H9 (cell line): ENCODE measurements around the gene SH3RF2. TPM values are rescaled to one million over a fixed set of nuclear protein-coding genes. Genes with fewer than 3 reads are reported as not detected.

Experiments
- DNase-seq: peaks from one replicate; pipeline ENCODE4 v3.0.0-alpha.2; 2017
- H2AFZ ChIP-seq: one replicate; pipeline ENCODE4 v1.6.1; 2013; ENCODE audit warnings: mild to moderate bottlenecking, low read length, control low read depth, moderate library complexity
- H2AK5ac ChIP-seq: 2 replicates; pipeline ENCODE4 v1.6.1; 2013; ENCODE audit warnings: low read length, control low read depth, mixed read lengths; ENCODE audit not compliant: insufficient read length
- H2BK120ac ChIP-seq: one replicate; pipeline ENCODE4 v1.6.1; 2013; ENCODE audit warnings: low read depth, mild to moderate bottlenecking, low read length, control low read depth, inconsistent platforms; ENCODE audit not compliant: poor library complexity, severe bottlenecking
- H2BK12ac ChIP-seq: 2 replicates; pipeline ENCODE4 v1.6.1; 2013; ENCODE audit warnings: low read length, control low read depth, mixed read lengths, low read depth; ENCODE audit not compliant: insufficient read length
- H2BK15ac ChIP-seq: 2 replicates; pipeline ENCODE4 v1.6.1; 2013; ENCODE audit warnings: low read depth, low read length, control low read depth
- H2BK20ac ChIP-seq: one replicate; pipeline ENCODE4 v1.6.1; 2013; ENCODE audit warnings: low read depth, mild to moderate bottlenecking, low read length, control low read depth, inconsistent platforms; ENCODE audit not compliant: poor library complexity, severe bottlenecking
- H2BK5ac ChIP-seq: 2 replicates; pipeline ENCODE4 v1.6.1; 2013; ENCODE audit warnings: low read length, control low read depth, mixed read lengths; ENCODE audit not compliant: insufficient read length
- H3K14ac ChIP-seq: 2 replicates; pipeline ENCODE4 v1.6.1; 2013; ENCODE audit warnings: low read length, control low read depth; ENCODE audit not compliant: insufficient read depth
- H3K18ac ChIP-seq: 2 replicates; pipeline ENCODE4 v1.6.1; 2013; ENCODE audit warnings: low read depth, mild to moderate bottlenecking, mixed read lengths, low read length, control low read depth; ENCODE audit not compliant: insufficient read length
- H3K23ac ChIP-seq: 2 replicates; pipeline ENCODE4 v1.6.1; 2013; ENCODE audit warnings: low read length, control low read depth, mixed read lengths, low read depth; ENCODE audit not compliant: insufficient read length
- H3K23me2 ChIP-seq: 2 replicates; pipeline ENCODE4 v1.6.1; 2013; ENCODE audit warnings: low read depth, mild to moderate bottlenecking, mixed read lengths, low read length, control low read depth; ENCODE audit not compliant: insufficient read length, poor library complexity, severe bottlenecking
- H3K27ac ChIP-seq: 2 replicates; pipeline ENCODE4 v1.5.1; 2013; ENCODE audit warnings: low read length, control low read depth, mixed read lengths, low read depth; ENCODE audit not compliant: insufficient read length
- H3K27me3 ChIP-seq: 2 replicates; pipeline ENCODE4 v1.6.1; 2013; ENCODE audit warnings: low read length, control low read depth, inconsistent platforms; ENCODE audit not compliant: insufficient read depth
- H3K4ac ChIP-seq: 2 replicates; pipeline ENCODE4 v1.6.1; 2013; ENCODE audit warnings: low read depth, mild to moderate bottlenecking, control low read depth, inconsistent platforms, low read length, moderate library complexity
- H3K4me1 ChIP-seq: 2 replicates; pipeline ENCODE4 v1.6.1; 2013; ENCODE audit warnings: low read length, control low read depth, inconsistent platforms; ENCODE audit not compliant: insufficient read depth
- H3K4me2 ChIP-seq: 2 replicates; pipeline ENCODE4 v1.6.1; 2013; ENCODE audit warnings: low read length, control low read depth, mixed read lengths; ENCODE audit not compliant: insufficient read length, insufficient read depth
- H3K56ac ChIP-seq: 2 replicates; pipeline ENCODE4 v1.6.1; 2013; ENCODE audit warnings: low read depth, mild to moderate bottlenecking, mixed read lengths, low read length, control low read depth; ENCODE audit not compliant: insufficient read length
- H3K79me1 ChIP-seq: 2 replicates; pipeline ENCODE4 v1.6.1; 2013; ENCODE audit warnings: low read depth, mild to moderate bottlenecking, moderate library complexity, low read length, control low read depth, inconsistent platforms; ENCODE audit not compliant: insufficient read depth, poor library complexity, severe bottlenecking
- H3K79me2 ChIP-seq: 2 replicates; pipeline ENCODE4 v1.6.1; 2013; ENCODE audit warnings: low read length, control low read depth, inconsistent platforms; ENCODE audit not compliant: insufficient read depth
- H3K9ac ChIP-seq: 2 replicates; pipeline ENCODE4 v1.6.1; 2013; ENCODE audit warnings: low read length, control low read depth, mixed read lengths; ENCODE audit not compliant: insufficient read length; ENCODE audit errors: extremely low read depth
- H3K9me3 ChIP-seq: one replicate; pipeline ENCODE4 v1.6.1; 2013; ENCODE audit warnings: low read depth, low read length, inconsistent platforms; ENCODE audit not compliant: control insufficient read depth
- H3T11ph ChIP-seq: one replicate; pipeline ENCODE4 v1.6.1; 2013; ENCODE audit warnings: mild to moderate bottlenecking, low read length, control low read depth, inconsistent platforms
- H4K20me1 ChIP-seq: one replicate; pipeline ENCODE4 v1.6.1; 2013; ENCODE audit not compliant: control insufficient read depth, insufficient read length, insufficient read depth
- H4K5ac ChIP-seq: 2 replicates; pipeline ENCODE4 v1.6.1; 2013; ENCODE audit warnings: low read depth, mild to moderate bottlenecking, mixed read lengths, low read length, control low read depth; ENCODE audit not compliant: insufficient read length
- H4K8ac ChIP-seq: replicated peaks from 2 replicates; pipeline ENCODE4 v1.6.1; 2013; ENCODE audit warnings: low read length, control low read depth, mixed read lengths, low read depth; ENCODE audit not compliant: insufficient read length
- H4K91ac ChIP-seq: 2 replicates; pipeline ENCODE4 v1.6.1; 2013; ENCODE audit warnings: low read depth, mild to moderate bottlenecking, moderate library complexity, mixed read lengths, low read length, control low read depth; ENCODE audit not compliant: insufficient read length
- H3K27ac Mint-ChIP-seq, 3 experiments: 2 replicates in 2 of 3; 3 replicates in 1 of 3; pipeline ENCODE4 v1.8.0; 2020 to 2021; ENCODE audit warnings: mixed read lengths in 3 of 3, mild to moderate bottlenecking in 1 of 3, moderate library complexity in 1 of 3
- H3K27me3 Mint-ChIP-seq: 2 replicates; pipeline ENCODE4 v1.8.0; 2021; ENCODE audit warnings: low read depth, mild to moderate bottlenecking, moderate library complexity, mixed read lengths
- H3K36me3 Mint-ChIP-seq, 3 experiments: 2 replicates in 2 of 3; 3 replicates in 1 of 3; pipeline ENCODE4 v1.8.0; 2020 to 2021; ENCODE audit warnings: low read depth in 3 of 3, mixed read lengths in 3 of 3; ENCODE audit not compliant: insufficient read depth in 1 of 3
- H3K4me1 Mint-ChIP-seq, 2 experiments: 2 replicates each; pipeline ENCODE4 v1.8.0; 2020; ENCODE audit warnings: mixed read lengths in 2 of 2
- H3K4me3 Mint-ChIP-seq, 2 experiments: 2 replicates in 1 of 2; 3 replicates in 1 of 2; pipeline ENCODE4 v1.8.0; 2020 to 2021; ENCODE audit warnings: mild to moderate bottlenecking in 2 of 2, mixed read lengths in 2 of 2, moderate library complexity in 1 of 2
- H3K9me3 Mint-ChIP-seq, 2 experiments: 2 replicates in 1 of 2; 3 replicates in 1 of 2; pipeline ENCODE4 v1.8.0; 2020; ENCODE audit warnings: mild to moderate bottlenecking in 2 of 2, mixed read lengths in 2 of 2, moderate library complexity in 1 of 2
- WGBS: extraction: QIAGEN DNeasy Blood & Tissue Kit; methylation state at CpG from one replicate; pipeline ENCODE4 v1.1.7; 2013; ENCODE audit warnings: missing lambda C conversion rate, low lambda C conversion rate, mixed read lengths; ENCODE audit not compliant: insufficient read length; ENCODE audit errors: extremely low coverage; 5-methylcytosine and 5-hydroxymethylcytosine counted together
- total RNA-seq: library from RNA; stranded (reverse); gene quantifications from 2 replicates; pipeline ENCODE4 v1.2.1, GENCODE V29; 2021
- TF ChIP-seq, protein P1 (sequence below): fragments of 200-600 bp; sonication (generic); conservative IDR thresholded peaks from 3 replicates; pipeline ENCODE4 v1.8.0; 2021; ENCODE audit warnings: antibody characterized with exemption, mild to moderate bottlenecking

SH3RF2 gene
- total RNA-seq, 1 experiment from 2014 or later: 0.66 TPM

GRCh38 chr5:145990170-145990569, 53.8 kb downstream of the SH3RF2 start:
- Histone ChIP-seq H2BK5ac (no peak overlapping the region), H3K9ac (no peak overlapping the region), H3K27ac (no peak overlapping the region), H3K79me1 (no peaks in the 10 kb centered on the region), H4K8ac (no peak overlapping the region), H4K20me1 (no peaks in the 10 kb centered on the region), H3K79me2 (no peaks in the 10 kb centered on the region), H3K18ac (no peak overlapping the region), H2BK120ac (no peak overlapping the region), H2BK12ac (no peak overlapping the region), H3K56ac (no peak overlapping the region), H3K4me1 (no peaks in the 10 kb centered on the region), H3K4ac (no peak overlapping the region), H2AK5ac (no peak overlapping the region), H4K91ac (no peak overlapping the region), H3K27me3 (0 out of 2 replicates have a peak, but pooled peaks cover 2% of the 10 kb centered on the region), H2AFZ (no peak overlapping the region), H4K5ac (no peak overlapping the region), H3K9me3 (no peaks in the 10 kb centered on the region), H2BK15ac (no peak overlapping the region), H3T11ph (no peak overlapping the region), H3K4me2 (no peak overlapping the region), H2BK20ac (no peak overlapping the region), H3K23me2 (no peaks in the 10 kb centered on the region), H3K14ac (no peak overlapping the region), H3K23ac (no peak overlapping the region)
- TF ChIP-seq, protein P1, sequence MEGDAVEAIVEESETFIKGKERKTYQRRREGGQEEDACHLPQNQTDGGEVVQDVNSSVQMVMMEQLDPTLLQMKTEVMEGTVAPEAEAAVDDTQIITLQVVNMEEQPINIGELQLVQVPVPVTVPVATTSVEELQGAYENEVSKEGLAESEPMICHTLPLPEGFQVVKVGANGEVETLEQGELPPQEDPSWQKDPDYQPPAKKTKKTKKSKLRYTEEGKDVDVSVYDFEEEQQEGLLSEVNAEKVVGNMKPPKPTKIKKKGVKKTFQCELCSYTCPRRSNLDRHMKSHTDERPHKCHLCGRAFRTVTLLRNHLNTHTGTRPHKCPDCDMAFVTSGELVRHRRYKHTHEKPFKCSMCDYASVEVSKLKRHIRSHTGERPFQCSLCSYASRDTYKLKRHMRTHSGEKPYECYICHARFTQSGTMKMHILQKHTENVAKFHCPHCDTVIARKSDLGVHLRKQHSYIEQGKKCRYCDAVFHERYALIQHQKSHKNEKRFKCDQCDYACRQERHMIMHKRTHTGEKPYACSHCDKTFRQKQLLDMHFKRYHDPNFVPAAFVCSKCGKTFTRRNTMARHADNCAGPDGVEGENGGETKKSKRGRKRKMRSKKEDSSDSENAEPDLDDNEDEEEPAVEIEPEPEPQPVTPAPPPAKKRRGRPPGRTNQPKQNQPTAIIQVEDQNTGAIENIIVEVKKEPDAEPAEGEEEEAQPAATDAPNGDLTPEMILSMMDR: no peak
- peaks cover 19 to 28% of the 10 kb centered on the region in 2 experiments for H3K9me3 Mint-ChIP-seq
- no peak overlapping the region for H3K27ac Mint-ChIP-seq
- no peak for DNase-seq
- H3K4me1 Mint-ChIP-seq: no peaks in the 10 kb centered on the region
- H3K27me3 Mint-ChIP-seq: no peaks in the 10 kb centered on the region
- no CpG with 5 or more reads among the region's 2 CpGs for WGBS
- H3K4me3 Mint-ChIP-seq: no peak overlapping the region
- peaks cover 15 to 27% (median 20%) of the 10 kb centered on the region in 3 experiments for H3K36me3 Mint-ChIP-seq
